Progenitor cell of endocrine pancreas (in vitro differentiated cells): ENCODE results near the gene IP6K3. TPM values are rescaled to one million over a fixed set of nuclear protein-coding genes. Genes with fewer than 3 reads are reported as not detected.

Experiments used
- DNase-seq: peaks from one replicate; pipeline ENCODE4 v3.0.0; 2021; ENCODE audit warnings: low spot score; ENCODE audit not compliant: unreplicated experiment
- H3K27ac Mint-ChIP-seq: 2 replicates; pipeline ENCODE4 v1.8.0; 2021; ENCODE audit warnings: mild to moderate bottlenecking, moderate library complexity, mixed read lengths
- H3K27me3 Mint-ChIP-seq: 2 replicates; pipeline ENCODE4 v1.8.0; 2021; ENCODE audit warnings: mixed read lengths
- H3K36me3 Mint-ChIP-seq: 2 replicates; pipeline ENCODE4 v1.8.0; 2022; ENCODE audit warnings: mixed read lengths; ENCODE audit not compliant: insufficient read depth
- H3K4me1 Mint-ChIP-seq: 2 replicates; pipeline ENCODE4 v1.8.0; 2021; ENCODE audit warnings: low read depth, mixed read lengths
- H3K4me3 Mint-ChIP-seq: 2 replicates; pipeline ENCODE4 v1.8.0; 2021; ENCODE audit warnings: low read depth, mild to moderate bottlenecking, moderate library complexity, mixed read lengths
- H3K9me3 Mint-ChIP-seq: 2 replicates; pipeline ENCODE4 v1.8.0; 2021; ENCODE audit warnings: low read depth, mixed read lengths
- CTCF ChIP-seq: fragments of 200-600 bp; sonication (generic); IDR thresholded peaks from one replicate; pipeline ENCODE4 v1.5.0; 2021; ENCODE audit warnings: antibody characterized with exemption, mild to moderate bottlenecking; ENCODE audit not compliant: unreplicated experiment
- total RNA-seq: library from RNA; stranded (reverse); gene quantifications from 2 replicates; pipeline ENCODE4 v1.2.1, GENCODE V29; 2021

The IP6K3 gene
- total RNA-seq, 1 donor from 2014 or later = 0.14 TPM

GRCh38 chr6:33716890-33717632, 29.6 kb downstream of the IP6K3 start:
- no peak for DNase-seq
- Mint-ChIP-seq H3K4me1 (peaks cover 40% of the 10 kb centered on the region), H3K4me3 (no peak overlapping the region), H3K27ac (peak overlapping the region; percentile 43), H3K27me3 (no peaks in the 10 kb centered on the region), H3K36me3 (no peaks in the 10 kb centered on the region), H3K9me3 (no peaks in the 10 kb centered on the region)
- TF ChIP-seq CTCF = no peak

- H3K9me3 Mint-ChIP-seq = no peaks in the 10 kb centered on the region
- H3K27ac Mint-ChIP-seq = peak overlapping the region; percentile 77
- DNase-seq = no peak
- TF ChIP-seq CTCF = no peak
- H3K27me3 Mint-ChIP-seq = no peaks in the 10 kb centered on the region
- no peaks in the 10 kb centered on the region for H3K36me3 Mint-ChIP-seq
- peaks cover 36% of the 10 kb centered on the region for H3K4me1 Mint-ChIP-seq
- H3K4me3 Mint-ChIP-seq = no peak overlapping the region
Observed at GRCh38 chr6:33716379-33716778, 30.3 kb downstream of the IP6K3 start.

GRCh38 chr6:33714385-33715040, 32.2 kb downstream of the IP6K3 start:
- Mint-ChIP-seq H3K9me3 (no peaks in the 10 kb centered on the region), H3K27me3 (no peaks in the 10 kb centered on the region), H3K27ac (no peak overlapping the region), H3K36me3 (peaks cover 4% of the 10 kb centered on the region), H3K4me3 (no peak overlapping the region), H3K4me1 (peaks cover 37% of the 10 kb centered on the region)
- TF ChIP-seq CTCF = no peak
- DNase-seq = no peak

GRCh38 chr6:33713786-33714185, 32.9 kb downstream of the IP6K3 start:
- Mint-ChIP-seq H3K27me3 (no peaks in the 10 kb centered on the region), H3K9me3 (no peaks in the 10 kb centered on the region), H3K4me1 (peaks cover 37% of the 10 kb centered on the region), H3K27ac (no peak overlapping the region), H3K36me3 (peaks cover 7% of the 10 kb centered on the region), H3K4me3 (no peak overlapping the region)
- DNase-seq = no peak
- no peak for TF ChIP-seq CTCF

GRCh38 chr6:33712914-33713313, 33.8 kb downstream of the IP6K3 start:
- Mint-ChIP-seq H3K4me1 (peaks cover 36% of the 10 kb centered on the region), H3K9me3 (no peaks in the 10 kb centered on the region), H3K27ac (no peak overlapping the region)

More at GRCh38 chr6:33712914-33713313, 33.8 kb downstream of the IP6K3 start:
- no peak for TF ChIP-seq CTCF
- DNase-seq = no peak
- no peak overlapping the region for H3K4me3 Mint-ChIP-seq
- peaks cover 9% of the 10 kb centered on the region for H3K36me3 Mint-ChIP-seq
- no peaks in the 10 kb centered on the region for H3K27me3 Mint-ChIP-seq
